Small intestine (tissue), 7 donors: ENCODE results near the gene KSR2. TPM values are rescaled to one million over a fixed set of nuclear protein-coding genes. Genes with fewer than 3 reads are reported as not detected.
"Not testable (repeated sequence)": the region's sequence is repeated elsewhere in the genome, so short reads cannot be mapped to it uniquely, and the experiment has no call there.

Source experiments
- DNase-seq, 2 donors: peaks; one replicate each; pipeline versions ENCODE4 v3.0.0 to v3.0.0-alpha.2; 2013
- FAIRE-seq: peaks from 2 replicates; lab custom pipeline; 2012; peaks lifted over from hg19 to GRCh38; lab: Jason Lieb, UNC
- H3K27ac ChIP-seq, 3 donors: one replicate each; pipeline ENCODE4 v1.5.1; 2013; ENCODE audit warnings: low read length in 2 of 3, mild to moderate bottlenecking in 2 of 3, control low read depth in 1 of 3, inconsistent platforms in 1 of 3, low read depth in 1 of 3, moderate library complexity in 1 of 3
- H3K27me3 ChIP-seq, 3 donors: one replicate each; pipeline ENCODE4 v1.6.1; 2013; ENCODE audit warnings: low read length in 3 of 3, inconsistent platforms in 1 of 3; ENCODE audit not compliant: control insufficient read depth in 3 of 3, insufficient read depth in 3 of 3
- H3K36me3 ChIP-seq, 3 donors: one replicate each; pipeline ENCODE4 v1.6.1; 2013; ENCODE audit warnings: low read length in 3 of 3, inconsistent platforms in 1 of 3, low read depth in 1 of 3, mild to moderate bottlenecking in 1 of 3, moderate library complexity in 1 of 3; ENCODE audit not compliant: control insufficient read depth in 3 of 3, insufficient read depth in 2 of 3
- H3K4me1 ChIP-seq, 3 donors: one replicate each; pipeline ENCODE4 v1.6.1; 2013; ENCODE audit warnings: low read length in 2 of 3, inconsistent platforms in 1 of 3, low read depth in 1 of 3, mild to moderate bottlenecking in 1 of 3, moderate library complexity in 1 of 3; ENCODE audit not compliant: control insufficient read depth in 3 of 3, insufficient read depth in 2 of 3
- H3K4me3 ChIP-seq, 3 donors: one replicate each; pipeline ENCODE4 v1.5.1; 2013; ENCODE audit warnings: low read length in 3 of 3, control low read depth in 1 of 3, inconsistent platforms in 1 of 3, low read depth in 1 of 3, mild to moderate bottlenecking in 1 of 3, moderate library complexity in 1 of 3
- H3K9me3 ChIP-seq, 2 donors: one replicate each; pipeline ENCODE4 v1.6.1; 2013; ENCODE audit warnings: low read depth in 1 of 2, low read length in 1 of 2; ENCODE audit not compliant: control insufficient read depth in 2 of 2, insufficient read depth in 1 of 2
- WGBS, 3 donors: extraction: QIAGEN DNeasy Blood & Tissue Kit; methylation state at CpG; one replicate each; pipeline ENCODE4 v1.1.7; 2013; 5-methylcytosine and 5-hydroxymethylcytosine counted together
- polyA plus RNA-seq, 4 donors: library from polyadenylated mRNA; stranded (reverse) in 3 of 4; unstranded in 1 of 4; fragments of 200-250 nt in 3 of 4; fragments of 120-200 nt in 1 of 4; gene quantifications; one replicate each; pipeline versions ENCODE4 v1.2.1 to v1.2.3, GENCODE V29; 2013
- donor health status: healthy with polysubstance abuse.
- donor health status: control.
- donor health status: control.
- donor health status: Bipolar disorder and iron deficiency.
- donor health status: healthy.

The KSR2 gene
- polyA plus RNA-seq, 4 donors: 0.16 to 0.33 TPM; not detected in 2

GRCh38 chr12:117731131-117731530 is 237.7 kb downstream of the KSR2 start:
- H3K27me3 ChIP-seq, H3K36me3 ChIP-seq, H3K4me3 ChIP-seq, H3K9me3 ChIP-seq, H3K27ac ChIP-seq, FAIRE-seq, DNase-seq, H3K4me1 ChIP-seq: not testable (repeated sequence)
- WGBS, 3 donors: 89 to 96% (median 94%) methylated on average over 30 to 32 of the region's 32 CpGs

- FAIRE-seq (no peak), DNase-seq (no peak)
- Histone ChIP-seq H3K4me3 (no peak overlapping the region), H3K36me3 (no peaks in the 10 kb centered on the region), H3K9me3 (no peaks in the 10 kb centered on the region), H3K4me1 (no peaks in the 10 kb centered on the region), H3K27ac (no peak overlapping the region), H3K27me3 (no peaks in the 10 kb centered on the region)
- WGBS, 3 donors: 69 to 91% (median 82%) methylated on average over 1 of the region's 1 CpG
Observed at GRCh38 chr12:117727301-117727700, 241.5 kb downstream of the KSR2 start.

- DNase-seq (no peak), FAIRE-seq (no peak)
- no peaks in the 10 kb centered on the region for H3K9me3 ChIP-seq
- H3K36me3 ChIP-seq: no peaks in the 10 kb centered on the region
- no peak overlapping the region for H3K4me3 ChIP-seq
- WGBS, 3 donors: 43 to 57% (median 55%) methylated on average over 3 to 4 of the region's 4 CpGs
- H3K27ac ChIP-seq: no peak overlapping the region
- H3K27me3 ChIP-seq: no peaks in the 10 kb centered on the region
- H3K4me1 ChIP-seq: no peaks in the 10 kb centered on the region
Observed at GRCh38 chr12:117724543-117724942, 244.2 kb downstream of the KSR2 start.

- no peak overlapping the region for H3K27ac ChIP-seq
- no peaks in the 10 kb centered on the region for H3K9me3 ChIP-seq
- H3K4me3 ChIP-seq: no peak overlapping the region
- WGBS, 3 donors: 61 to 77% (median 74%) methylated on average over 4 of the region's 4 CpGs
- DNase-seq (no peak), FAIRE-seq (no peak)
- H3K4me1 ChIP-seq: no peaks in the 10 kb centered on the region
- no peaks in the 10 kb centered on the region for H3K36me3 ChIP-seq
- no peaks in the 10 kb centered on the region for H3K27me3 ChIP-seq
Observed at GRCh38 chr12:117718559-117718958, 250.2 kb downstream of the KSR2 start.

GRCh38 chr12:117718141-117718540 is 250.6 kb downstream of the KSR2 start:
- H3K4me3 ChIP-seq: no peak overlapping the region
- H3K27ac ChIP-seq: no peak overlapping the region
- H3K4me1 ChIP-seq: no peaks in the 10 kb centered on the region
- H3K36me3 ChIP-seq: no peaks in the 10 kb centered on the region
- DNase-seq (no peak), FAIRE-seq (no peak)
- no peaks in the 10 kb centered on the region for H3K27me3 ChIP-seq
- no peaks in the 10 kb centered on the region for H3K9me3 ChIP-seq
- WGBS, 3 donors: 74 to 81% (median 76%) methylated on average over 1 of the region's 1 CpG

GRCh38 chr12:117714203-117714602 is 254.6 kb downstream of the KSR2 start:
- no peak overlapping the region for H3K4me3 ChIP-seq
- H3K9me3 ChIP-seq: no peaks in the 10 kb centered on the region
- DNase-seq (no peak), FAIRE-seq (no peak)
- no peaks in the 10 kb centered on the region for H3K36me3 ChIP-seq
- WGBS, 3 donors: 48 to 63% (median 60%) methylated on average over 4 of the region's 4 CpGs
- H3K27ac ChIP-seq: no peak overlapping the region
- H3K27me3 ChIP-seq: no peaks in the 10 kb centered on the region
- no peaks in the 10 kb centered on the region for H3K4me1 ChIP-seq

GRCh38 chr12:117710121-117710520 is 258.7 kb downstream of the KSR2 start:
- DNase-seq (no peak), FAIRE-seq (no peak)
- Histone ChIP-seq H3K36me3 (no peaks in the 10 kb centered on the region), H3K4me3 (no peak overlapping the region), H3K9me3 (no peaks in the 10 kb centered on the region), H3K4me1 (no peaks in the 10 kb centered on the region), H3K27ac (no peak overlapping the region), H3K27me3 (no peaks in the 10 kb centered on the region)
- WGBS, 3 donors: 79 to 92% (median 89%) methylated on average over 9 of the region's 9 CpGs

- no peaks in the 10 kb centered on the region for H3K27me3 ChIP-seq
- 79 to 82% (median 81%) methylated on average over 2 of the region's 2 CpGs for WGBS, 3 donors
- FAIRE-seq (no peak), DNase-seq (no peak)
- no peaks in the 10 kb centered on the region for H3K4me1 ChIP-seq
- no peaks in the 10 kb centered on the region for H3K9me3 ChIP-seq
- H3K27ac ChIP-seq: no peak overlapping the region
- no peaks in the 10 kb centered on the region for H3K36me3 ChIP-seq
- H3K4me3 ChIP-seq: no peak overlapping the region
Observed at GRCh38 chr12:117707861-117708260, 260.9 kb downstream of the KSR2 start.

GRCh38 chr12:117703584-117703983 is 265.2 kb downstream of the KSR2 start:
- Histone ChIP-seq H3K27ac (no peak overlapping the region), H3K9me3 (no peaks in the 10 kb centered on the region), H3K4me3 (no peak overlapping the region), H3K27me3 (no peaks in the 10 kb centered on the region), H3K4me1 (no peaks in the 10 kb centered on the region), H3K36me3 (no peaks in the 10 kb centered on the region)
- FAIRE-seq (no peak), DNase-seq (no peak)
- 43 to 53% (median 51%) methylated on average over 4 of the region's 4 CpGs for WGBS, 3 donors
